GM21390 (cell line): Measurements from ENCODE around the gene TAS1R2.
"Not testable (repeated sequence)": the region's sequence is repeated elsewhere in the genome, so short reads cannot be mapped to it uniquely, and the experiment has no call there.

Source experiments
- ATAC-seq: cut with Tn5 transposase; IDR thresholded peaks from one replicate; pipeline ENCODE4 v1.9.1; 2021; ENCODE audit not compliant: unreplicated experiment

TAS1R2 gene

DNA sequence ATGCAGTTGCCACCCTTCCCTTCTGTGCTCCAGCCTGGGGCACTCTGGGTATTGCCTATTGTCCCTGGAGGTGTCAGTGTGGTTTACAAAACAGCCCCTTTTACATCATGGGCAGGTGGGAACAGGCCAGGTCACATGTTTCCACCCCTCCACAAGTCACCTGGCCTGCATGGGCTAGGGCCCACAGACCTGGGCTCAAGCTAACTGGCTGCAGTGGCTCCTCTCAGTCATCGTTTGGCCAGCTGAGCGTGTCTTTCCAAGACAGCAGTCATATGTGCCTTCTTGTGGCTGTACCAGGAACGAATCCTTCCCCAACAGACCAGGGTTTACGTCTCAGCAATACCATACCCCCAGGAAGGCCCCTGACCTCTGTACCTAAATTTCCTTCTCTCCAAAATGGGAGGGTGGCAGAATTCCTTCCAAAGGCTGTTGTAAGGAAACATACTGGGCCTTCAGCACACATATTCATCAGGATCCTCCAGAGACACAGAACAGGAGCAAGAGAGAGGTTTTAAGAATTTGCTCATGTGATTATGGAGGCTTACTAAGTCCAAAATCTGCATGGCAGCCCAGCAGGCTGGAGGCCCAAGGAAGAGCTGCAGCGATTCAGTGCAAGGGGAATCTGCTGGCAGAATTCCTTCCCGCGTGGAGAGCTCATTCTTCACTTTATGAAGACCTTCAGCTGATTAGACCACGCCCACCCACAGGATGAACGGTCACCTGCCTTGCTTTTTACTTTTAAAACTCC is 10.6 kb upstream of the TAS1R2 start:
- ATAC-seq, result no peak

DNA sequence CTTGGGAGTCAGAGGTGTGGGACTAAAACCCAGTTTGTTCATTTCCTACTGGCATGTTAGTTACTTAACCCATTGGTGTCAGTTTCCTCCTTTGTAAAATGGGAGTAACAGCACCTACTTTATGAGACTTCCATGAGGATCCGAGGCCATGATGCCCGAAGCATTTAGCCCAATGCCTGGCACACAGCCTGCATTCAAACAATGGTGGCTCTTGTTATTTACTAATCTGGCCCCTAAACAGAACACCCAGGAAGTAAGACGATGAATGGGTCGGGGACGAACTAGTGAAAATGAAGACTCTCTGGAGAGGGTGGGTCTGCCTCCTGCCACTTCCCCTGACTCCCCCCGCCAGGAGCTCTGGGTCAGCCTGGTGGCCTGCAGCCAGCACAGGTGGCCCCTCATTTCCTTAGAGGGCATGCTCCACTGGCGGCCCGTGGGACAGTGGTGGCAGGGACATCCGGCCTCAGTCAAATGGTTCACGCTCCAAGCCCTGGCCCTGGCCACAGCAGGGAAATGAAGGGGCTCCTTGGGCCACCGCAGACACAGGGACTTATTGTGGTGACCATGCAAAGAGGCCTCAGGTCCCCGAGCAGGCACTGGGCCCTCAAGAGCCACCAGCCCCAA is 9.5 kb upstream of the TAS1R2 start:
- ATAC-seq, result no peak

- ATAC-seq, result no peak
Observed at GRCh38 chr1:18868354-18868753, 8.9 kb upstream of the TAS1R2 start.

DNA sequence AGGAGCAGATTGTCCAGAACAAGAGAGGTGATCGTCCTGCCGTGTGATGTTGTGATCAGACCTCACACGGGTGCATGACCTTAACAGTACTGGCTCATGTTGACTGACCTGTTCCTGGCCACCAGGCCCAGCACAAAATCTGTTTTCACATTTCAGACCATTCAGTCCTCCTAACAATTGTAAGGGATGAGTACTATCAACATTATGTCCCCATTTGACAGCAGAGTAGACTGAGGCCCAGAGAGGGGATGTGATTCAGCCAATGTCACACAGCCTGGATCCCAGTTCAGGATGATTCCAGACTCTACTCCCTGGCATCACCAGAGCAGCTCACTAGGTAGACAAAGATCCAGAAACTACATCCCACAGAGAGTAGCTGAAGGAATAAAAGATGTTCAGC is 7.4 kb upstream of the TAS1R2 start:
- ATAC-seq, result no peak

GRCh38 chr1:18866314-18866713 is 6.9 kb upstream of the TAS1R2 start:
- ATAC-seq, result no peak

- no peak for ATAC-seq
Observed at GRCh38 chr1:18865176-18865575, 5.7 kb upstream of the TAS1R2 start.

DNA sequence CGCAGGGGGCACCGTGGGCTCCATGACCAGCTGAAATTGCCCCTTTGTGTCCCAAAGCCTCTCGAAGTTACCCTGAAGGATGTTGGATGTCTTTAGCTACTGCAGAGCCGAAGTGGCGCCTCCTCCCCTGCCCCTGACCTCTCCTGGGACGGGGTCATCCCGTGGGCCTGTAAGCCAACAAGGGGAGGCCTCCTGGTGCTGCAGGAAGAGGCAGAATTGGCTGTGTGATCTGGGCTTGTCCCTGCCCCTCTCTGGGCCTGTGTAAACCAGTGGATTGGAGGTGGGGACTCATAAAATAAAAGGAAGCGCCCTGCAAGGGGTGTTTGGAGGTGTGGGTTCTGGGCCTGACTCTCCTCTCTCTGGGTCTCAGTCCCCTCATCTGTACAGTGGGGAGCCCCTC is 2.1 kb upstream of the TAS1R2 start:
- no peak for ATAC-seq

DNA sequence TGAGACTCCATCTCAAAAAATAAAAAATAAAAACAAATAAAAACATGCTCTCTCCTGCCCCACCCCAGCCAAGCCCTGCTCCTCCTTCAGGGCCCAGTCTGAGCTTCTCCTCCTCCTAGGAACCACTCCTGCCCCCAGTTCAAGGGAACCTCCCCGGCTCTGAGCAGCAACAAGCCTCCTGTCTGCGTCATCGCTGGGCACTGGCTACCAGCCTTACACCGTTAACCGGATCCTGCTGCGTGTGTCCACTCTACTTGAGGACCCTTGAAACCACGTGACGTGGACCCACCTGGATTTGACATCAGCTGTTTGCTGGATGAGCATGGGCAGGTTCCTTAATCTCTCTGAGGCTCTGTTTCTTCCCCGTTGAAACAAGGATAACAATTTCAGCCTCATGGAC is 1.6 kb upstream of the TAS1R2 start:
- ATAC-seq, result no peak

GRCh38 chr1:18858070-18858688 is 1.3 kb downstream of the TAS1R2 start:
- no peak for ATAC-seq

DNA sequence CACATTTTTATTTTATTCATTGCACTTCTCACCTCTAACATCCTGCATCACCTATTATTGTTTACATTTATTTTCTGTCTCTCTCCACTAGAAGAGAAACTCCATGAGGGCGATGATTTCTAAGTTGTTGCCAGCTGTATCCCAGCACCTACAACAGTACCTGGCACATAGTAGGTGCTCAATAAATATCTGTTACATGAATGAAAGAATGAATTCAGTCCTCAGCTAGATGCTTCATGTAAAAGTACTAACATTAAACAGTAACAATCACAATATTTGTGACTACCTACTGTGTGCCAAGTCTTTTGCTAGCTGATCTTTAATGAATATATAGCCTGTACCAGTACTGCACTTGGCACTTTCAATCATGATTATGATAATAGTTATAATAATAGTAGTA is 3.0 kb downstream of the TAS1R2 start:
- no peak for ATAC-seq

GRCh38 chr1:18855573-18855972 is 3.9 kb downstream of the TAS1R2 start:
- no peak for ATAC-seq

DNA sequence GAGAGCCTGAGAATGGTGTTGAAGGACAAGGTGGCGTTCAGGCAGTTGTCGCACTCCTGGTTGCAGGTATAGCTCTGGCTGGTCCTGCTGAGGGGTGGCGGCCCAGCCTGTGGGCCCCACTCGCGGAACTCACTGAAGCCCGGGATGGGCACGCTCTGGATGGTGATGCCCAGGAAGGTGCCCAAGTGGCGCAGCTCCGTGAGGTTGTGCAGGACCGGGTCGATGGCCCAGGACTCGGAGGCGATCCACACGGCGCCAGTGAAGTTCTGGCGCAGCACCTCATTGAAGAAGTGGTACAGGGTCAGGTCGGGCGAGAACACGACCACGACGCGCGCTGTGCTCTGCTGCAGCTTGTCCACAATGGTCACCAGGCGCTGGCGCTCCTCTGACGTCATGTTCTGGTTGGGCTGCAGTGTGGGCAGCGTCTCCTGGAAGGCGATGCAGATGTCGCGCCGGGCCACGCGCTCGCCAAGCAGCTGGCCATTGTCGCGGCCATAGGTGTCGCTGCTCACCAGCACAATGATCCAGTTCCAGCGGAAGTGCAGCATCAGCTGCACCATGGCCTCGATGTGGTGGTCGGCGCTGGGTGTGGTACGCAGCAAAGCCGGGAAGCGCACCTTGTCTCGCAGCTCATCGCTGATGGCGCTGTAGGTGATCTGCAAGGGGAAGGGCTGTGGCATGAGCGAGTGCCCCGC is 5.0 kb downstream of the TAS1R2 start:
- ATAC-seq, result no peak

GRCh38 chr1:18852501-18852900 is 7.0 kb downstream of the TAS1R2 start:
- no peak for ATAC-seq

- no peak for ATAC-seq
Observed at GRCh38 chr1:18849261-18849711, 10.2 kb downstream of the TAS1R2 start.

GRCh38 chr1:18847723-18848122 is 11.7 kb downstream of the TAS1R2 start:
- ATAC-seq, result not testable (repeated sequence)

DNA sequence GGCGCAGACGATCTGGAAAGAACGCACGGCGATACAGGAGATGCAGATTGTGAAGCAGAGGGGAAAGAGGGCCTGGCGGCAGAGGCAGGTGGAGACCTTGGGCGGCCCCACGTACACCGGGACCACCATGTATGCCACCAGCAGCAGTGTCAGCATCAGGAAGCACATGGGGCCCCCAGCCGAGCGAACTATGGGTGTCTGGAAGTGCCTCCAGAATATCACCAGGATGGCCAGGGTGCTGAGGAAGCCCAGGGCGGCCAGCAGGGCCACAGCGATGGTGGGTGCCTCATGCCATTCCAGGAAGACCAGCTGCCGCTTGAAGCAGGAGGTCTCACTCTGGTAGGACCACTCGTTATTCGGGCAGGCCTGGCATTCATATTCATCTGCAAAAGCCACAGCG is 19.3 kb downstream of the TAS1R2 start:
- ATAC-seq, result no peak

DNA sequence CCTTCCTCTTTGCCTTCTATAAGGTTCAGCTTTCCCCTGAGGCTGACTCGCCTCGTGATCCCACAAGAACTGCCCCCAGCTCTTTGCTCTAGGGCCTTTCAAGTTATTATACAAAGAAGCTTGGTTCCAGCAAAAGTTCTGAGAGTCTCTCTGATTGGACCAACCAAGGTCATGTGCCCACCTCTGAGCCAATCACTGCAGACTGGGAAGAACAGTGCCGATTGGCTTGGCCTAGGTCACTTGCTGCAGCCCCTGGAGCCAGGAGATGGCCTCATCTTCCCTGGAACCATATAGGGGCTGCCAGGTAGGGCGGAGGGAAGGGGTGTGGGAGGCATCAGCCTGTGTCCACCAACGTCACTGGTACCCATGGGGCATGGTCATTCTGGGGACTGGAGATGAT is 22.8 kb downstream of the TAS1R2 start:
- no peak for ATAC-seq

DNA sequence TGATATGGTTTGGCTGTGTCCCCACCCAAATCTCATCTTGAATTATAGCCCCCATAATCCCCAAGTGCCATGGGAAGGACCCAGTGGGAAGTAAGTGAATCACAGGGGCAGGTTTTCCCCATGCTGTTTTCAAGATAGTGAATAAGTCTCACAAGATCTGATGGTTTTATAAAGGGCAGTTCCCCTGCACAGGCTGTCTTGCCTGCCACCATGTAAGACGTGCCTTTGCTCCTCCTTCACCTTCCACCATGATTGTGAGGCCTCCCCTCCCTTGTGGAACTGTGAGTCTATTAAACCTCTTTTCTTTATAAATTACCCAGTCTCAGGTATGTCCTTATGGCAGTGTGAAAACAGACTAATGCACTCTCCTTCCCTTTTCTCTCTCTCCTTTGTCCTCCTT is 27.1 kb downstream of the TAS1R2 start:
- not testable (repeated sequence) for ATAC-seq

DNA sequence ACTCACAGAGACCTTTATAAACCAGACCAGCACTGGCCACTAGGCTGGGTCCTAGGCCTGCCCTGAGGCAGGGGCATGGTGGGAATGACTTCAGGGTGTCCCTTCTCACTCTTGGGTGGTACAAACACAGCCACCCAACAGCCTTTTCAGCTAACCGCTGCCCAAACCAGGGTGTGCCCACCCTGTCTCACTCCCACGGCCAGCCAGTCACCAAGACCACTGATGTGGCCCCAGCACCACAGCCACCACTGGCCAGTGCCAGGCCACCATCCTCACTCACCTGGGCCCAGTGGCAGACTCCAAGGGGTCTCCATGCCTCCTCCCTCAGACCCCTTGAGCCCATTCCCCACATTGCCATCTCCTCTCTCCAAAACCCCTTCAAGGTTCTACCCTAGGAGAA is 27.8 kb downstream of the TAS1R2 start:
- ATAC-seq, result no peak

- ATAC-seq, result no peak
Observed at GRCh38 chr1:18830596-18830995, 28.9 kb downstream of the TAS1R2 start.

GRCh38 chr1:18829671-18830070 is 29.8 kb downstream of the TAS1R2 start:
- no peak for ATAC-seq

- ATAC-seq, result no peak
Observed at GRCh38 chr1:18828224-18828623, 31.2 kb downstream of the TAS1R2 start.
